ENCODE measurements around the gene JAZF1. TPM values are rescaled to one million over a fixed set of nuclear protein-coding genes. Genes with fewer than 3 reads are reported as not detected.

Gene JAZF1
- total and polyA plus RNA-seq, 2 of the 4 experiments (the other 2 are of a cell fraction) = 8.4 to 10.5 TPM

DNA sequence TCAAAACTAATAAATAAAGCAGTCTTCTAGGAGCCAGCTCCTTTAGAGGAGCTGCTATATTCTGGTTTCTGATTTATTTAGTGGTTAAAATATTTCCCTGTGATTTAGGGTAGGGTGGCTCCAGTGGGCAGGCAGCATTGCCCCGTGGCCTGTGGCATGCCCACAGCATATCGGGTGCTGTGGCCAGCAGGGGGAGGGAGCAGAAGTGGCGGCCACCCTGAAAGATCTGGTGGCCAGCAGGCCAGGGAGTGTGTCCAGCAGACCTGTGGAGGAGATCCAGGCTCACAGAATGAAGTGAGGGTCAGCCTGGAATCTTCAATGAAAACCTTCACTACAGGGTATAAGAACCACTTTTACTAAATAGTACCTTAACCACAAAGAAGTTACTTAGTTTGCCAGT lies 251.5 kb downstream of the JAZF1 start:
- H2BK15ac ChIP-seq (ENCODE audit: low read depth, low read length) = no peak overlapping the region
- H3K4ac ChIP-seq (ENCODE audit: low read depth, low read length) = no peak overlapping the region
- no peak overlapping the region for H3K23ac ChIP-seq (ENCODE audit: low read depth, low read length)
- no peak for TF ChIP-seq RAD21 (IDR thresholded peaks at IDR 0.05; ENCODE audit: low read length)
- TF ChIP-seq CEBPB (IDR thresholded peaks at IDR 0.05; ENCODE audit: low read depth, low read length) = no peak
- no peak for TF ChIP-seq SMC3 (IDR thresholded peaks at IDR 0.05; ENCODE audit: low read depth, low read length)
- TF ChIP-seq RCOR1 (IDR thresholded peaks at IDR 0.05; ENCODE audit: insufficient replicate concordance, low read length) = no peak
- TF ChIP-seq NFE2L2 (IDR thresholded peaks at IDR 0.05; ENCODE audit: low read depth, low read length) = no peak
- no peak for TF ChIP-seq MXI1 (IDR thresholded peaks at IDR 0.05; ENCODE audit: borderline replicate concordance, low read depth, low read length)
- TF ChIP-seq, protein P1, sequence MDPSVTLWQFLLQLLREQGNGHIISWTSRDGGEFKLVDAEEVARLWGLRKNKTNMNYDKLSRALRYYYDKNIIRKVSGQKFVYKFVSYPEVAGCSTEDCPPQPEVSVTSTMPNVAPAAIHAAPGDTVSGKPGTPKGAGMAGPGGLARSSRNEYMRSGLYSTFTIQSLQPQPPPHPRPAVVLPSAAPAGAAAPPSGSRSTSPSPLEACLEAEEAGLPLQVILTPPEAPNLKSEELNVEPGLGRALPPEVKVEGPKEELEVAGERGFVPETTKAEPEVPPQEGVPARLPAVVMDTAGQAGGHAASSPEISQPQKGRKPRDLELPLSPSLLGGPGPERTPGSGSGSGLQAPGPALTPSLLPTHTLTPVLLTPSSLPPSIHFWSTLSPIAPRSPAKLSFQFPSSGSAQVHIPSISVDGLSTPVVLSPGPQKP (IDR thresholded peaks at IDR 0.05; ENCODE audit: borderline replicate concordance, low read depth, low read length) = no peak
- no peak for TF ChIP-seq BHLHE40 (IDR thresholded peaks at IDR 0.05; ENCODE audit: low read depth, low read length)
- TF ChIP-seq MAFK (IDR thresholded peaks at IDR 0.05; ENCODE audit: low read depth, low read length) = no peak
- TF ChIP-seq POLR2A (IDR thresholded peaks at IDR 0.05; ENCODE audit: low read depth, low read length) = no peak
- TF ChIP-seq RFX5 (IDR thresholded peaks at IDR 0.05; ENCODE audit: low read depth, low read length) = no peak
- TF ChIP-seq, protein P2, sequence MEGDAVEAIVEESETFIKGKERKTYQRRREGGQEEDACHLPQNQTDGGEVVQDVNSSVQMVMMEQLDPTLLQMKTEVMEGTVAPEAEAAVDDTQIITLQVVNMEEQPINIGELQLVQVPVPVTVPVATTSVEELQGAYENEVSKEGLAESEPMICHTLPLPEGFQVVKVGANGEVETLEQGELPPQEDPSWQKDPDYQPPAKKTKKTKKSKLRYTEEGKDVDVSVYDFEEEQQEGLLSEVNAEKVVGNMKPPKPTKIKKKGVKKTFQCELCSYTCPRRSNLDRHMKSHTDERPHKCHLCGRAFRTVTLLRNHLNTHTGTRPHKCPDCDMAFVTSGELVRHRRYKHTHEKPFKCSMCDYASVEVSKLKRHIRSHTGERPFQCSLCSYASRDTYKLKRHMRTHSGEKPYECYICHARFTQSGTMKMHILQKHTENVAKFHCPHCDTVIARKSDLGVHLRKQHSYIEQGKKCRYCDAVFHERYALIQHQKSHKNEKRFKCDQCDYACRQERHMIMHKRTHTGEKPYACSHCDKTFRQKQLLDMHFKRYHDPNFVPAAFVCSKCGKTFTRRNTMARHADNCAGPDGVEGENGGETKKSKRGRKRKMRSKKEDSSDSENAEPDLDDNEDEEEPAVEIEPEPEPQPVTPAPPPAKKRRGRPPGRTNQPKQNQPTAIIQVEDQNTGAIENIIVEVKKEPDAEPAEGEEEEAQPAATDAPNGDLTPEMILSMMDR (conservative IDR thresholded peaks at IDR 0.05; ENCODE audit: low read depth, low read length) = no peak
- TF ChIP-seq, protein P3, sequence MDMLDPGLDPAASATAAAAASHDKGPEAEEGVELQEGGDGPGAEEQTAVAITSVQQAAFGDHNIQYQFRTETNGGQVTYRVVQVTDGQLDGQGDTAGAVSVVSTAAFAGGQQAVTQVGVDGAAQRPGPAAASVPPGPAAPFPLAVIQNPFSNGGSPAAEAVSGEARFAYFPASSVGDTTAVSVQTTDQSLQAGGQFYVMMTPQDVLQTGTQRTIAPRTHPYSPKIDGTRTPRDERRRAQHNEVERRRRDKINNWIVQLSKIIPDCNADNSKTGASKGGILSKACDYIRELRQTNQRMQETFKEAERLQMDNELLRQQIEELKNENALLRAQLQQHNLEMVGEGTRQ (IDR thresholded peaks at IDR 0.05; ENCODE audit: low read depth, low read length) = no peak
- TF ChIP-seq FOS (IDR thresholded peaks at IDR 0.05; ENCODE audit: low read depth, low read length) = no peak
- no peak for TF ChIP-seq MAZ (IDR thresholded peaks at IDR 0.05; ENCODE audit: borderline replicate concordance, low read depth, low read length)
- no peak for TF ChIP-seq CHD1 (IDR thresholded peaks at IDR 0.05; ENCODE audit: low read depth, low read length)
- no peak overlapping the region for H3K4me3 ChIP-seq (ENCODE audit: insufficient read depth, low read depth, low read length)
- no peak overlapping the region for H2AFZ ChIP-seq (replicated peaks; ENCODE audit: low read length, poor library complexity)
- H3K18ac ChIP-seq (ENCODE audit: low read depth, low read length) = no peak overlapping the region
- no peak overlapping the region for H3K9ac ChIP-seq (ENCODE audit: low read depth, low read length)
- no peaks in the 10 kb centered on the region for H3K36me3 ChIP-seq (ENCODE audit: control insufficient read depth, insufficient read depth, low read length)
- no peak overlapping the region for H2AK9ac ChIP-seq (replicated peaks; ENCODE audit: low read depth, low read length, poor library complexity)
- H3K27me3 ChIP-seq (ENCODE audit: control insufficient read depth, insufficient read depth, low read length) = no peaks in the 10 kb centered on the region
- no peak overlapping the region for H4K5ac ChIP-seq (ENCODE audit: low read depth, low read length)
- no peak overlapping the region for H3K14ac ChIP-seq (replicated peaks; ENCODE audit: low read depth, low read length)
- H2BK20ac ChIP-seq (ENCODE audit: low read depth, low read length) = no peak overlapping the region
- no peak for DNase-seq
- H3K79me1 ChIP-seq (ENCODE audit: low read depth in 1 of 2, low read length in 2 of 2) = peaks cover 7 to 16% of the 10 kb centered on the region in 2 experiments; a peak in 3 of 4 replicates
- no peak overlapping the region for H4K91ac ChIP-seq (ENCODE audit: insufficient read depth, low read depth, low read length)
- ChIA-PET CTCF (interaction anchor here (1.1 kb wide), 1 partner anchor 733 kb away, joined by 4 read pairs; no protein-coding TSS in a partner anchor), POLR2A (ENCODE audit: unreplicated experiment) (no interaction called here)
- peaks cover under 1% of the 10 kb centered on the region; the same call in 1 of the 2 replicates for H3K9me1 ChIP-seq (ENCODE audit: insufficient read depth, low read length)
- H3K4me2 ChIP-seq (ENCODE audit: low read depth, low read length) = no peak overlapping the region
- H4K8ac ChIP-seq (ENCODE audit: low read depth in 2 of 2, low read length in 2 of 2) = no peak overlapping the region
- no peak overlapping the region for H2BK5ac ChIP-seq (ENCODE audit: low read depth, low read length, poor library complexity, severe bottlenecking)
- intact Hi-C loops (cut with micrococcal nuclease) (no loop called here), in situ Hi-C loops (cut with MboI; ENCODE audit: low sequenced_read_pairs) (no loop called here), dilution Hi-C loops (cut with HindIII; ENCODE audit: low sequenced_read_pairs, unreplicated experiment) (no loop called here)
- no peak for ATAC-seq (ENCODE audit: low read depth)
- WGBS, 2 experiments (ENCODE audit: extremely low coverage in 2 of 2, insufficient read length in 1 of 2) = no CpG with 5 or more reads among the region's 3 CpGs
- H2AK5ac ChIP-seq (ENCODE audit: low read depth, low read length) = no peak overlapping the region
- peaks cover 3% of the 10 kb centered on the region; the same call in 1 of the 2 replicates for H4K20me1 ChIP-seq (ENCODE audit: insufficient read depth, low read length)
- H3K4me1 ChIP-seq (ENCODE audit: control insufficient read depth, insufficient read depth, low read length) = peaks cover 4% of the 10 kb centered on the region
- no peak overlapping the region for H2BK120ac ChIP-seq (ENCODE audit: low read depth, low read length)
- no TSS peak for BruUV-seq (replicated peaks)
- H3K56ac ChIP-seq (ENCODE audit: extremely low read depth, insufficient read depth, low read length) = no peak overlapping the region
- H3K9me3 ChIP-seq (ENCODE audit: control insufficient read depth, insufficient read depth, low read length) = no peaks in the 10 kb centered on the region
- H3K27ac ChIP-seq (ENCODE audit: insufficient read depth, low read length) = no peak overlapping the region

All from IMR-90 (cell line).